ENCODE results near the gene ACSS3.

GRCh38 chr12:81231574-81232368 is 153.9 kb downstream of the ACSS3 start:
- TF ChIP-seq POLR2A (IDR thresholded peaks at IDR 0.05; ENCODE audit: low read depth, low read length): no peak
- TF ChIP-seq POLR2AphosphoS5 (IDR thresholded peaks at IDR 0.05; ENCODE audit: low read depth, low read length): no peak
- TF ChIP-seq TAF1 (IDR thresholded peaks at IDR 0.05; ENCODE audit: borderline replicate concordance, low read depth, low read length): no peak
